Epithelial cell of prostate (primary cell): ENCODE measurements around the gene CAPN7.
A peak's percentile ranks its signal among the peaks of the same experiment; 100 is the strongest.

ENCODE experiments used
- DNase-seq: peaks from one replicate; pipeline ENCODE4 v3.0.0-alpha.2; 2011; ENCODE audit warnings: low read depth, low spot score
- H3K27ac ChIP-seq: fragments of 450-650 bp; 2 replicates; pipeline ENCODE4 v1.5.1; 2017; ENCODE audit warnings: mild to moderate bottlenecking

CAPN7 gene

GRCh38 chr3:15197340-15198029 is 8.6 kb upstream of the CAPN7 start:
- no peak for DNase-seq
- H3K27ac ChIP-seq, result no peak overlapping the region

GRCh38 chr3:15198686-15199085 is 7.4 kb upstream of the CAPN7 start:
- no peak overlapping the region for H3K27ac ChIP-seq
- DNase-seq, result no peak

GRCh38 chr3:15199493-15200105 is 6.4 kb upstream of the CAPN7 start:
- no peak for DNase-seq
- H3K27ac ChIP-seq, result no peak overlapping the region

GRCh38 chr3:15204005-15204404 is 2.0 kb upstream of the CAPN7 start:
- no peak for DNase-seq
- no peak overlapping the region for H3K27ac ChIP-seq

GRCh38 chr3:15205482-15205933 is 538 bp upstream of the CAPN7 start:
- no peak for DNase-seq
- peak overlapping the region; percentile 74 for H3K27ac ChIP-seq

GRCh38 chr3:15206662-15207576 is 873 bp downstream of the CAPN7 start:
- peak overlapping the region; percentile 74 for H3K27ac ChIP-seq
- DNase-seq, result no peak

GRCh38 chr3:15207836-15208504 is 1.9 kb downstream of the CAPN7 start:
- H3K27ac ChIP-seq, result no peak overlapping the region
- no peak for DNase-seq

GRCh38 chr3:15211937-15212336 is 5.9 kb downstream of the CAPN7 start:
- no peak for DNase-seq
- H3K27ac ChIP-seq, result no peak overlapping the region

- no peak for DNase-seq
- no peak overlapping the region for H3K27ac ChIP-seq
These were observed 8.7 kb downstream of the CAPN7 start for GRCh38 chr3:15214758-15215157.

GRCh38 chr3:15215996-15216395 is 9.9 kb downstream of the CAPN7 start:
- DNase-seq, result no peak
- H3K27ac ChIP-seq, result no peak overlapping the region

- DNase-seq, result no peak
- H3K27ac ChIP-seq, result no peak overlapping the region
These were observed 10.5 kb downstream of the CAPN7 start for GRCh38 chr3:15216501-15216900.

GRCh38 chr3:15217011-15217671 is 11.1 kb downstream of the CAPN7 start:
- no peak for DNase-seq
- H3K27ac ChIP-seq, result no peak overlapping the region

- DNase-seq, result no peak
- H3K27ac ChIP-seq, result no peak overlapping the region
These were observed 11.8 kb downstream of the CAPN7 start for GRCh38 chr3:15217841-15218267.

- DNase-seq, result no peak
- H3K27ac ChIP-seq, result no peak overlapping the region
These were observed 12.6 kb downstream of the CAPN7 start for GRCh38 chr3:15218689-15219088.

GRCh38 chr3:15220056-15220455 is 14.0 kb downstream of the CAPN7 start:
- H3K27ac ChIP-seq, result peak overlapping the region; percentile 11
- no peak for DNase-seq

- no peak for DNase-seq
- no peak overlapping the region for H3K27ac ChIP-seq
These were observed 14.6 kb downstream of the CAPN7 start for GRCh38 chr3:15220661-15221060.

GRCh38 chr3:15221574-15222217 is 15.7 kb downstream of the CAPN7 start:
- DNase-seq, result no peak

GRCh38 chr3:15223685-15224572 is 17.9 kb downstream of the CAPN7 start:
- peak; percentile 36 for DNase-seq
- peak overlapping the region; percentile 65 for H3K27ac ChIP-seq

More at GRCh38 chr3:15221574-15222217, 15.7 kb downstream of the CAPN7 start:
- H3K27ac ChIP-seq, result no peak overlapping the region
